HFFc6 (cell line): Measurements from ENCODE around the gene MT1F. TPM values are rescaled to one million over a fixed set of nuclear protein-coding genes. Genes with fewer than 3 reads are reported as not detected.

Experiments
- DNase-seq: peaks from one replicate; pipeline ENCODE4 v3.0.0-alpha.2; 2018
- H3K27ac Mint-ChIP-seq: 2 replicates; pipeline ENCODE4 v1.8.0; 2020; ENCODE audit warnings: mild to moderate bottlenecking, mixed read lengths
- H3K27me3 Mint-ChIP-seq: 2 replicates; pipeline ENCODE4 v1.8.0; 2021; ENCODE audit warnings: mild to moderate bottlenecking, moderate library complexity, mixed read lengths; ENCODE audit not compliant: insufficient read depth
- H3K36me3 Mint-ChIP-seq: 2 replicates; pipeline ENCODE4 v1.8.0; 2021; ENCODE audit warnings: low read depth, mixed read lengths
- H3K4me1 Mint-ChIP-seq: 2 replicates; pipeline ENCODE4 v1.8.0; 2020; ENCODE audit warnings: low read depth, mixed read lengths
- H3K4me3 Mint-ChIP-seq: 2 replicates; pipeline ENCODE4 v1.8.0; 2020; ENCODE audit warnings: mild to moderate bottlenecking, moderate library complexity, mixed read lengths
- H3K9me3 Mint-ChIP-seq: 2 replicates; pipeline ENCODE4 v1.8.0; 2020; ENCODE audit warnings: mild to moderate bottlenecking, mixed read lengths
- total RNA-seq, 6 experiments: library from RNA; stranded (reverse); fragmentation: NEBNext Ultra II Directional; extraction: Animal tissue kit (Norgen Biotek cat#: 25700); gene quantifications; 2 replicates in 1 of 6; 3 replicates in 5 of 6; pipeline ENCODE4 v1.2.3, GENCODE V29; 2021
- TF ChIP-seq, protein P1 (sequence below): fragments of 200-600 bp; sonication (generic); IDR thresholded peaks from 2 replicates; pipeline ENCODE4 v1.5.0; 2021; ENCODE audit warnings: antibody characterized with exemption, mild to moderate bottlenecking

The MT1F gene
- total RNA-seq, 6 experiments from 2014 or later: not detected

DNA sequence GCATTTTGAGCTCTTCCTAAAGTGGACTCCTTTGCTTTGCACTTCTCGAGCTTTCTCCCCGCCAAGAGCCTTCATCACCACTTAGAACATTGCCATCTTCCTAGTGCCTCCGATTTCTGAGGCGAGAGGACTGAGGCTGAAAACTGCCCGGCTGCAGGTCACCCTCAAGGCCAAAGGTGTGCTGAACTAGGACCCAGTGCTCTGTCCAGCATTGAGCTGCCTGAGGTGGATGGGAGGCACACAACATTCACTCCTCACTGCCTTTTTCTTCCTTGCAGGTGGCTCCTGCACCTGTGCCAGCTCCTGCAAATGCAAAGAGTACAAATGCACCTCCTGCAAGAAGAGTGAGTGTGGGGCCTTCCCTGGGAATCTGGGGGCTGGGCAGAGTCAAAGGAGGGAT, 13.9 kb upstream of the MT1F start:
- Mint-ChIP-seq H3K27me3 (peaks cover 77% of the 10 kb centered on the region), H3K36me3 (no peaks in the 10 kb centered on the region), H3K27ac (no peak overlapping the region), H3K4me1 (peaks cover 13% of the 10 kb centered on the region), H3K9me3 (no peaks in the 10 kb centered on the region), H3K4me3 (peak overlapping the region; percentile 66)
- TF ChIP-seq, protein P1, sequence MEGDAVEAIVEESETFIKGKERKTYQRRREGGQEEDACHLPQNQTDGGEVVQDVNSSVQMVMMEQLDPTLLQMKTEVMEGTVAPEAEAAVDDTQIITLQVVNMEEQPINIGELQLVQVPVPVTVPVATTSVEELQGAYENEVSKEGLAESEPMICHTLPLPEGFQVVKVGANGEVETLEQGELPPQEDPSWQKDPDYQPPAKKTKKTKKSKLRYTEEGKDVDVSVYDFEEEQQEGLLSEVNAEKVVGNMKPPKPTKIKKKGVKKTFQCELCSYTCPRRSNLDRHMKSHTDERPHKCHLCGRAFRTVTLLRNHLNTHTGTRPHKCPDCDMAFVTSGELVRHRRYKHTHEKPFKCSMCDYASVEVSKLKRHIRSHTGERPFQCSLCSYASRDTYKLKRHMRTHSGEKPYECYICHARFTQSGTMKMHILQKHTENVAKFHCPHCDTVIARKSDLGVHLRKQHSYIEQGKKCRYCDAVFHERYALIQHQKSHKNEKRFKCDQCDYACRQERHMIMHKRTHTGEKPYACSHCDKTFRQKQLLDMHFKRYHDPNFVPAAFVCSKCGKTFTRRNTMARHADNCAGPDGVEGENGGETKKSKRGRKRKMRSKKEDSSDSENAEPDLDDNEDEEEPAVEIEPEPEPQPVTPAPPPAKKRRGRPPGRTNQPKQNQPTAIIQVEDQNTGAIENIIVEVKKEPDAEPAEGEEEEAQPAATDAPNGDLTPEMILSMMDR: no peak
- no peak for DNase-seq

DNA sequence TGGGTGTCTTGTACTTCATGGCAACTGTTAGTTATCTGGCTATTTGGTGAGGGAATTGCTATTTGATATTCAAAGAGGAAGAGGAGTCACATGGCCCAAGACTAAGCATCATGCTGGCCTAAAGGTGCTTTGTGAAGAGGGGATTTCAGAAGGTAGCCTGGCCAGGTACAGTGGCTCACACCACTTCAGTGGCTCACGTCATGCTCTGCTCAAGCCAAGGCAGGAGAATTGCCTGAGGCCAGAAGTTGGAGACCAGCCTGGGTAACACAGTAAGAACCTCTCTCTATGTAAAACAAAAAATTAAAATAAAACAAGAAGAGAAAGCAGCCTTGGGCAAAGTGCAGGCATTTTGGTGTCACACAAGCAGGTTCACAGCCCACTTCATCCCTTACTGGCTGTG, 12.4 kb upstream of the MT1F start:
- TF ChIP-seq, protein P1: no peak
- H3K27ac Mint-ChIP-seq: no peak overlapping the region
- no peak overlapping the region for H3K4me3 Mint-ChIP-seq

DNA sequence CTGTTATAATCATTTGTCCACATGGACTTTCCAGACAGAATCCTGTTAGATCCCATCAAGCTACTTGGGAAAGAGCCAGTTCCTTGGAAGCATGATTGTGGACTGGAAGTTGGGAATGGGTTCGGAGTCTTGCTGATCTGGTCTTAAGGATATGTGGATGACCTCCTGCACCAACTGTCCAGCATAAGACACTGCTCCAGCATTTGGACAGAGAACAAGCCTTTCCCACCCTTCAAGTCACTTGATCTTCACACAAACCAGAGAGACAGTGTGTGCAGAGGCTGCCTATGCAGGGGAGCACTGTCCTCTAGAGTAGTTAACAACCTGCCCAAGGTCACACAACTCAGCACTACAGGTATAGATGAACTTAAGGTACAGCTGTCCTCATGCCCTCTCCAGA, 11.9 kb upstream of the MT1F start:
- Mint-ChIP-seq H3K36me3 (no peaks in the 10 kb centered on the region), H3K27ac (no peak overlapping the region), H3K4me3 (no peak overlapping the region), H3K4me1 (peaks cover 13% of the 10 kb centered on the region), H3K27me3 (peaks cover 72% of the 10 kb centered on the region), H3K9me3 (no peaks in the 10 kb centered on the region)
- no peak for DNase-seq
- TF ChIP-seq, protein P1: no peak

More for the DNA sequence above, 12.4 kb upstream of the MT1F start:
- H3K27me3 Mint-ChIP-seq: peaks cover 70% of the 10 kb centered on the region
- no peak for DNase-seq
- H3K4me1 Mint-ChIP-seq: peaks cover 13% of the 10 kb centered on the region
- no peaks in the 10 kb centered on the region for H3K9me3 Mint-ChIP-seq
- H3K36me3 Mint-ChIP-seq: no peaks in the 10 kb centered on the region

DNA sequence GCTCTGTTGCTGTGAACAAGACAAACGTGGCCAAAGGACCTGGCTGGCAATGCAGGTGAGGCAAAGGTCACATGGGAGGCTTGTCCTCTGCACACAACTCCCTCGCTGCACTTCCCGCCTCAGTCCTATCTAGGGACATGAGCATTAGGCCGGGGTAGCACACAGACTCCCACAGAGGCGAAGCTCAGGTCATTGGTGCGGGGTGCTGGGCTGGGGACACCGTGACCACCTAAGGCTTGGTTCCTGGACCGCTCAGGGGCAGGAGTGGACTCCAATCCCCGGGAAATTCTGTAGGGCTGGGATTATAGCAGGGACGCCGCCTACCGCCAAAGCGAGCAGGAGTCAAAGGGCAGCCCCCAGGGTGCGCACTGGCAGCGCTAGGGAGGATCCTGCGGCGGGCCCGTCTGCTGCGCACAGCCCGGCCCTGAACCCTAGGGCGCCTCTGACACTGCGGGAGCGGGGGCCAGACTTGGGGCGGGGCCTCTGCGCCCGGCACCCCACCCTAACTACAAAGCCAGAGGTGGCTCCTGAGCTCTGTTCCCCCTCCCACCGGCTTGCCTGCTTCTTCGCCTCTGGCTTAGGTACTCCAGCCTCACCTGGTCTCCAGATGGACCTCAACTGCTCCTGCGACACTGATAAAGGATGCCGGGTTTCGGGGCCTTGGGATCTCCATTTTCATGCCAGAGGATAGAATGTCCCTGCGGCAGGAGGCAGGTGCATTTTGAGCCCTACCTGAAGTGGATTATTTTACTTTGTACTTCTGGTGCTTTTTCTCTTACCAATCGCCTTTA, 9.9 kb upstream of the MT1F start:
- Mint-ChIP-seq H3K4me1 (peaks cover 10% of the 10 kb centered on the region), H3K36me3 (no peaks in the 10 kb centered on the region), H3K4me3 (no peak overlapping the region), H3K9me3 (no peaks in the 10 kb centered on the region), H3K27ac (no peak overlapping the region), H3K27me3 (peaks cover 77% of the 10 kb centered on the region)
- no peak for DNase-seq
- TF ChIP-seq, protein P1: no peak

DNA sequence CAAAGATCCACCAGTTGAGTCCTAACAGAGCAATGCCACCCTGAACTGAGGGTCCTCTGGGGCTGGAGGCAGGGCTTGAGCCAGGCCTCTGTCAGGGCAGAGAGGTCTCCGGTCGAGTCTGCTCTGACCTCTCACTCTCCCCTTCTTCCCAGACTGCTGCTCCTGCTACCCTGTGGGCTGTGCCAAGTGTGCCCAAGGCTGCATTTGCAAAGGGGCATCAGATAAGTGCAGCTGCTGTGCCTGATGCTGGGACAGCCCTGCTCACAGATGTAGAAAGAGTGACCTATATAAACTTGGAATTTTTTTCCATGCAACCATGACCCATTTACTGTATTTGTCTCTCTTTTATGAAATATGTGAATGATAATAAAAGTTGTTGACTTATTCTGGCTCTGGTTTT, 8.5 kb upstream of the MT1F start:
- no peaks in the 10 kb centered on the region for H3K9me3 Mint-ChIP-seq
- H3K4me1 Mint-ChIP-seq: no peaks in the 10 kb centered on the region
- H3K27ac Mint-ChIP-seq: no peak overlapping the region
- H3K36me3 Mint-ChIP-seq: no peaks in the 10 kb centered on the region
- no peak for DNase-seq
- H3K4me3 Mint-ChIP-seq: no peak overlapping the region
- TF ChIP-seq, protein P1: no peak
- peaks cover 76% of the 10 kb centered on the region for H3K27me3 Mint-ChIP-seq
